ENCODE measurements around the gene BRINP3.
"Not testable (repeated sequence)": the region's sequence is repeated elsewhere in the genome, so short reads cannot be mapped to it uniquely, and the experiment has no call there.

Gene BRINP3

GRCh38 chr1:190183588-190183987, 294.1 kb downstream of the BRINP3 start:
- DNase-seq (ENCODE audit: low spot score), result no peak

- no peak for DNase-seq (ENCODE audit: low spot score)
These were observed 297.8 kb downstream of the BRINP3 start for GRCh38 chr1:190179817-190180216.

- DNase-seq (ENCODE audit: low spot score), result no peak
These were observed 298.8 kb downstream of the BRINP3 start for GRCh38 chr1:190178827-190179226.

- no peak for DNase-seq (ENCODE audit: low spot score)
These were observed 300.1 kb downstream of the BRINP3 start for GRCh38 chr1:190177555-190177954.

- DNase-seq (ENCODE audit: low spot score), result no peak
These were observed 300.9 kb downstream of the BRINP3 start for GRCh38 chr1:190176776-190177175.

- no peak for DNase-seq (ENCODE audit: low spot score)
These were observed 302.3 kb downstream of the BRINP3 start for GRCh38 chr1:190175320-190175719.

GRCh38 chr1:190172651-190173430, 304.8 kb downstream of the BRINP3 start:
- DNase-seq (ENCODE audit: low spot score), result no peak

GRCh38 chr1:190170321-190170720, 307.3 kb downstream of the BRINP3 start:
- no peak for DNase-seq (ENCODE audit: low spot score)

GRCh38 chr1:190169311-190170067, 308.2 kb downstream of the BRINP3 start:
- no peak for DNase-seq (ENCODE audit: low spot score)

GRCh38 chr1:190168893-190169280, 308.8 kb downstream of the BRINP3 start:
- DNase-seq (ENCODE audit: low spot score), result no peak

GRCh38 chr1:190168116-190168892, 309.4 kb downstream of the BRINP3 start:
- DNase-seq (ENCODE audit: low spot score), result no peak

- no peak for DNase-seq (ENCODE audit: low spot score)
These were observed 318.5 kb downstream of the BRINP3 start for GRCh38 chr1:190159146-190159545.

GRCh38 chr1:190154744-190155143, 322.9 kb downstream of the BRINP3 start:
- no peak for DNase-seq (ENCODE audit: low spot score)

- DNase-seq (ENCODE audit: low spot score), result peak; percentile 3
These were observed 330.0 kb downstream of the BRINP3 start for GRCh38 chr1:190147616-190148015.

GRCh38 chr1:190144650-190145049, 333.0 kb downstream of the BRINP3 start:
- DNase-seq (ENCODE audit: low spot score), result no peak

- DNase-seq (ENCODE audit: low spot score), result no peak
These were observed 337.0 kb downstream of the BRINP3 start for GRCh38 chr1:190140644-190141043.

GRCh38 chr1:190138702-190139101, 339.0 kb downstream of the BRINP3 start:
- DNase-seq (ENCODE audit: low spot score), result no peak

- DNase-seq (ENCODE audit: low spot score), result no peak
These were observed 339.4 kb downstream of the BRINP3 start for GRCh38 chr1:190138266-190138665.

GRCh38 chr1:190129366-190129765, 348.3 kb downstream of the BRINP3 start:
- no peak for DNase-seq (ENCODE audit: low spot score)

GRCh38 chr1:190126728-190127127, 350.9 kb downstream of the BRINP3 start:
- no peak for DNase-seq (ENCODE audit: low spot score)

- no peak for DNase-seq (ENCODE audit: low spot score)
These were observed 353.6 kb downstream of the BRINP3 start for GRCh38 chr1:190124068-190124467.

- DNase-seq (ENCODE audit: low spot score), result not testable (repeated sequence)
These were observed 357.1 kb downstream of the BRINP3 start for GRCh38 chr1:190120564-190120963.

Data from SK-N-DZ (cell line).